ENCODE measurements around the gene PCDHA9.
"Not testable (repeated sequence)": the region's sequence is repeated elsewhere in the genome, so short reads cannot be mapped to it uniquely, and the experiment has no call there.

Gene PCDHA9, protein sequence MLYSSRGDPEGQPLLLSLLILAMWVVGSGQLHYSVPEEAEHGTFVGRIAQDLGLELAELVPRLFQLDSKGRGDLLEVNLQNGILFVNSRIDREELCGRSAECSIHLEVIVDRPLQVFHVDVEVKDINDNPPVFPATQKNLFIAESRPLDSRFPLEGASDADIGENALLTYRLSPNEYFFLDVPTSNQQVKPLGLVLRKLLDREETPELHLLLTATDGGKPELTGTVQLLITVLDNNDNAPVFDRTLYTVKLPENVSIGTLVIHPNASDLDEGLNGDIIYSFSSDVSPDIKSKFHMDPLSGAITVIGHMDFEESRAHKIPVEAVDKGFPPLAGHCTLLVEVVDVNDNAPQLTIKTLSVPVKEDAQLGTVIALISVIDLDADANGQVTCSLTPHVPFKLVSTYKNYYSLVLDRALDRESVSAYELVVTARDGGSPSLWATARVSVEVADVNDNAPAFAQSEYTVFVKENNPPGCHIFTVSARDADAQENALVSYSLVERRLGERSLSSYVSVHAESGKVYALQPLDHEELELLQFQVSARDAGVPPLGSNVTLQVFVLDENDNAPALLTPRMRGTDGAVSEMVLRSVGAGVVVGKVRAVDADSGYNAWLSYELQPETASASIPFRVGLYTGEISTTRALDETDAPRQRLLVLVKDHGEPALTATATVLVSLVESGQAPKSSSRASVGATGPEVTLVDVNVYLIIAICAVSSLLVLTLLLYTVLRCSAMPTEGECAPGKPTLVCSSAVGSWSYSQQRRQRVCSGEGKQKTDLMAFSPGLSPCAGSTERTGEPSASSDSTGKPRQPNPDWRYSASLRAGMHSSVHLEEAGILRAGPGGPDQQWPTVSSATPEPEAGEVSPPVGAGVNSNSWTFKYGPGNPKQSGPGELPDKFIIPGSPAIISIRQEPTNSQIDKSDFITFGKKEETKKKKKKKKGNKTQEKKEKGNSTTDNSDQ

GRCh38 chr5:140848139-140849102, at the start of gene PCDHA9:
Gene PCDHA9, plus strand, starts transcription at chr5:140848382. Its CDS starts 114 bp downstream, at chr5:140848496.
- not testable (repeated sequence) for DNase-seq (ENCODE audit: low read depth in 2 of 2)

- no peak for DNase-seq (ENCODE audit: low read depth in 2 of 2)
Measured at GRCh38 chr5:140800816-140801493, 47.2 kb upstream of the PCDHA9 start, which contains the start of gene PCDHA3. Gene PCDHA3, plus strand, starts transcription at chr5:140801057.

- DNase-seq (ENCODE audit: low read depth in 2 of 2), result no peak
Measured at GRCh38 chr5:140801494-140801841, 46.7 kb upstream of the PCDHA9 start.

GRCh38 chr5:140802381-140802780, 45.8 kb upstream of the PCDHA9 start:
- not testable (repeated sequence) for DNase-seq (ENCODE audit: low read depth in 2 of 2)

- no peak for DNase-seq (ENCODE audit: low read depth in 2 of 2)
Measured at GRCh38 chr5:140802781-140803271, 45.4 kb upstream of the PCDHA9 start.

DNA sequence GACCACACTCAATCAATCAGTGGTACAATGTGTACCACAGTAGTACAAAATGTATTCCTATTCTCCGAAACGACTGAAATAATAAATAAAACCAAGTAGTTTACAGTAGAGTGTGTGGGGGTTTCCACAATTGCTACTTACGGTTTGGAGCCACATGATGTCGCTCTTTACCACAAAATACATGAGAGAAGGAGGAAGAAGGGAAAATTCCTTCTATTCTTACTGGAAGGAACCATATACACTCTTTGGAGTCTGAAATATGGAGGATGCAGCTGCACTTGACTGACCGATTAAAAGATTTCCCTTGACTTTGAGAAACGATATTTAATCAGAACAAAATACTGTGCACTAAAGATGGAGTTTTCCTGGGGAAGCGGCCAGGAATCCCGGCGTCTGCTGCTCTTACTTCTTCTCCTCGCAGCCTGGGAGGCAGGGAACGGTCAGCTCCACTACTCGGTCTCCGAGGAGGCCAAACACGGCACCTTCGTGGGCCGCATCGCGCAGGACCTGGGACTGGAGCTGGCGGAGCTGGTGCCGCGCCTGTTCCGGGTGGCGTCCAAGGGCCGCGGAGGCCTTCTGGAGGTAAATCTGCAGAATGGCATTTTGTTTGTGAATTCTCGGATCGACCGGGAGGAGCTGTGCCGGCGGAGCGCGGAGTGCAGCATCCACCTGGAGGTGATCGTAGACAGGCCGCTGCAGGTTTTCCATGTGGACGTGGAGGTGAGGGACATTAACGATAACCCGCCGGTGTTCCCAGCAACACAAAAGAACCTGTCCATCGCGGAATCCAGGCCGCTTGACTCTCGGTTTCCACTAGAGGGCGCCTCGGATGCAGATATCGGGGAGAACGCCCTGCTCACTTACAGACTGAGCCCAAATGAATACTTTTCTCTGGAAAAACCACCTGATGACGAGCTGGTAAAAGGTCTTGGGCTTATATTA, 41.1 kb upstream of the PCDHA9 start, which contains the start of gene PCDHA4:
TSS of gene PCDHA4 (plus strand) at position 235 of the 942 bp plus-strand sequence.
- DNase-seq (ENCODE audit: low read depth in 2 of 2), result no peak

GRCh38 chr5:140808241-140808888, 39.8 kb upstream of the PCDHA9 start:
- DNase-seq (ENCODE audit: low read depth in 2 of 2), result not testable (repeated sequence)

GRCh38 chr5:140808889-140809291, 39.3 kb upstream of the PCDHA9 start:
- no peak for DNase-seq (ENCODE audit: low read depth in 2 of 2)

GRCh38 chr5:140821375-140822280, 26.6 kb upstream of the PCDHA9 start, which contains the start of gene PCDHA5:
Gene PCDHA5, plus strand, starts transcription at chr5:140821613.
- no peak for DNase-seq (ENCODE audit: low read depth in 2 of 2)

- no peak for DNase-seq (ENCODE audit: low read depth in 2 of 2)
Measured at GRCh38 chr5:140822281-140822629, 25.9 kb upstream of the PCDHA9 start.

DNA sequence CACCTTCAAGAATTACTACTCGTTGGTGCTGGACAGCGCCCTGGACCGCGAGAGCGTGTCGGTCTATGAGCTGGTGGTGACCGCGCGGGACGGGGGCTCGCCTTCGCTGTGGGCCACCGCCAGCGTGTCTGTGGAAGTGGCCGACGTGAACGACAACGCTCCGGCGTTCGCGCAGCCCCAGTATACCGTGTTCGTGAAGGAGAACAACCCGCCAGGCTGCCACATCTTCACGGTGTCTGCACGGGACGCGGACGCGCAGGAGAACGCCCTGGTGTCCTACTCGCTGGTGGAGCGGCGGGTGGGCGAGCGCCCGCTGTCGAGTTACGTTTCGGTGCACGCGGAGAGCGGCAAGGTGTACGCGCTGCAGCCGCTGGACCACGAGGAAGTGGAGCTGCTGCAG, 25.2 kb upstream of the PCDHA9 start:
- DNase-seq (ENCODE audit: low read depth in 2 of 2), result not testable (repeated sequence)

DNA sequence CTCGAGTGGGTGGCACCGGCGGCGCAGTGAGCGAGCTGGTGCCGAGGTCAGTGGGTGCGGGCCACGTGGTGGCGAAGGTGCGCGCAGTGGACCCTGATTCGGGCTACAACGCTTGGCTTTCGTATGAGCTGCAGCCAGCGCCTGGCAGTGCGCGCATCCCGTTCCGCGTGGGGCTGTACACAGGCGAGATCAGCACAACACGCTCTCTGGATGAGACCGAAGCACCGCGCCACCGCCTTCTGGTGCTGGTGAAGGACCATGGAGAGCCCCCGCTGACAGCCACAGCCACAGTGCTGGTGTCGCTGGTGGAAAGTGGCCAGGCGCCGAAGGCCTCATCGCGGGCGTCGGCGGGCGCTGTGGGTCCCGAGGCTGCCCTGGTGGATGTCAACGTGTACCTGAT, 24.7 kb upstream of the PCDHA9 start:
- no peak for DNase-seq (ENCODE audit: low read depth in 2 of 2)

DNA sequence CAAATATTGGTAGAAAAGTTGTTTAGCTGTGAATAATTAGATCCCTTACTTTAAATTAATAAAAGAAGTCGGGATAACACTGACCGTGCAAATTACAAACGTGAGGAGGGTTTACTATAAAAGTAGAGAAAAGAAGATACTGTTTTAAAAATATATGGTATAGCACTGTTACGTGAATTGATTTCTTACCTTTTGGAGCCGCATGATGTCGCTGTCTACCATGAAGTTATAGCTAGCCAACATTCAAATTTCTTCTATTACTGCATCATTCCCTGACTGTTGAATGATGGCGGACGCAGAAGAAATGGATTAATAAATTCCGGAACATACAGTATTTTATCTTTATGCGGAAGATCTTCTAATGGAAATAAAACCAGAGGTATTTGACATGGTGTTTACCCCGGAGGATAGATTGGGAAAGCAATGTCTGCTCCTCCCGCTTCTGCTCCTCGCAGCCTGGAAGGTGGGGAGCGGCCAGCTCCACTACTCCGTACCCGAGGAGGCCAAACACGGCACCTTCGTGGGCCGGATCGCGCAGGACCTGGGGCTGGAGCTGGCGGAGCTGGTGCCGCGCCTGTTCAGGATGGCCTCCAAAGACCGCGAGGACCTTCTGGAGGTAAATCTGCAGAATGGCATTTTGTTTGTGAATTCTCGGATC, 20.3 kb upstream of the PCDHA9 start, which contains the start of gene PCDHA6:
TSS of gene PCDHA6 (plus strand) at position 257 of the 658 bp plus-strand sequence. CDS start at position 389, 132 bp downstream.
- DNase-seq (ENCODE audit: low read depth in 2 of 2), result no peak

DNA sequence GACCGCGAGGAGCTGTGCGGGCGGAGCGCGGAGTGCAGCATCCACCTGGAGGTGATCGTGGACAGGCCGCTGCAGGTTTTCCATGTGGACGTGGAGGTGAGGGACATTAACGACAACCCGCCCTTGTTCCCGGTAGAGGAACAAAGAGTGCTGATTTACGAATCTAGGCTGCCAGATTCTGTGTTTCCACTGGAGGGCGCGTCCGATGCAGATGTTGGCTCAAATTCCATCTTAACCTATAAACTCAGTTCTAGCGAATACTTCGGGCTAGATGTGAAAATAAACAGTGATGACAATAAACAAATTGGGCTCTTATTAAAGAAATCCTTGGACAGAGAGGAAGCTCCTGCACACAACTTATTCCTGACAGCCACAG, 19.8 kb upstream of the PCDHA9 start:
- no peak for DNase-seq (ENCODE audit: low read depth in 2 of 2)

GRCh38 chr5:140829511-140830501, 18.4 kb upstream of the PCDHA9 start:
- DNase-seq (ENCODE audit: low read depth in 2 of 2), result not testable (repeated sequence)

GRCh38 chr5:140833993-140834392, 14.2 kb upstream of the PCDHA9 start, which contains the start of gene PCDHA7:
Gene PCDHA7, plus strand, starts transcription at chr5:140834269. Its CDS starts 115 bp downstream, at chr5:140834384.
- no peak for DNase-seq (ENCODE audit: low read depth in 2 of 2)

Data from activated CD8-positive, alpha-beta memory T cell treated with anti-CD3 and anti-CD28 coated beads for 4 hours (primary cell).